Inferior parietal cortex (tissue), 1 donor: Measurements from ENCODE around the gene HBB.

ENCODE experiments used
- DNase-seq: peaks from one replicate; pipeline ENCODE4 v3.0.0-alpha.2; 2016; ENCODE audit errors: extremely low spot score

HBB gene

DNA sequence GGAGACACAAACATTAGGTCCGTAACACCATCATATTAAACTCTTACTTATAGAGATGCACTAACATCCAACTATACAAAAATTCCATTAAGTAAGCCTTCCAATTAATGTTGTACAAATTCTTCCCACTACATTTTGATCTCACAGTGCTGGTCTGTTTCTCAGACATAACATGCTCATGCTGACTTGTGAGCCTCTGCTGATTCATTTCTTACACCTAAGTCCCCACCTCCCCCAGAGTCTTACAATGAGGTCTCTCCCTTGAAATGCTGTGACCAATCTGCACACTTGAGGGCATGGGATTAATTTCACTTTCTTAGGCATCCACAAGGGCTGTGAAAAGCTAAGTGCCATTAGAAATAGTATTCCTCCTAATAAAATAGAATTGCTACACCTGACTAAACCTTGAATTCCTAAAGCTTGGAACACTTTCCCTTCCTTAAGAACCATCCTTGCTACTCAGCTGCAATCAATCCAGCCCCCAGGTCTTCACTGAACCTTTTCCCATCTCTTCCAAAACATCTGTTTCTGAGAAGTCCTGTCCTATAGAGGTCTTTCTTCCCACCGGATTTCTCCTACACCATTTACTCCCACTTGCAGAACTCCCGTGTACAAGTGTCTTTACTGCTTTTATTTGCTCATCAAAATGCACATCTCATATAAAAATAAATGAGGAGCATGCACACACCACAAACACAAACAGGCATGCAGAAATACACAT is 20.8 kb upstream of the HBB start:
- DNase-seq = no peak

DNA sequence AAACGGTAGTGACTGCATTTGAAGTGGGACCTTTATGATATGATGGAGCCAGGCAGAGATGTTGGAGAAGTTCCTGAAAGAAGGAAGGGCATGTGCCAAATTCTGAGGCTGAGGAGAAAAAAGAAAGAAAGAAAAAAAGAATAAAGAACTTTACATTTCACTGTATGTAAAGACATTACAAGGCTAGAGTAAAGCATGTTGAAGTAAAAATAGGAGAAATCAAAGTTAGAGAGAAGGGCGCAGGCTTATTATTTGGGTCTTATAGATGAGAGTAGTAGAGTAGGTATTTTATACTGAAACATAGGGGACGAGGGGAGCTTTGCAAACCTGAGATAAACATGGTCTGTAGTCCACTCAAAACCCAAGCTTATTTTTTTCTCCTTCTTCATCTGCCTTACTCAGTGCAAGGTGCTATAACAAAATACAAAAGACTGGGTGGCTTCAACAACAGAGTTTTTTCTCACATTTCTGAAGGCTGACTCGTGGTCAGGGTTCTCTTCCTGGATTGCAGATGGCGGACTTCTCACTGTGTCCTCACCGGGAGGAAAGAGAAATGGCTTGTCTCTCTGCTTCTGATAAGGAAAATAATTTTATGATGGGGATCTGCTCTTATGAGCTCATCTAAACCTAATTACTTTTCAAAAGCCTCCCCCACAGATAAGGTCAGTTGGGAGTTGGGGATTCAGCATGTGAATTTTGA is 20.1 kb upstream of the HBB start:
- no peak for DNase-seq

- no peak for DNase-seq
These were observed 18.3 kb upstream of the HBB start for GRCh38 chr11:5245155-5245554.

GRCh38 chr11:5243816-5244180 is 16.9 kb upstream of the HBB start:
- no peak for DNase-seq

DNA sequence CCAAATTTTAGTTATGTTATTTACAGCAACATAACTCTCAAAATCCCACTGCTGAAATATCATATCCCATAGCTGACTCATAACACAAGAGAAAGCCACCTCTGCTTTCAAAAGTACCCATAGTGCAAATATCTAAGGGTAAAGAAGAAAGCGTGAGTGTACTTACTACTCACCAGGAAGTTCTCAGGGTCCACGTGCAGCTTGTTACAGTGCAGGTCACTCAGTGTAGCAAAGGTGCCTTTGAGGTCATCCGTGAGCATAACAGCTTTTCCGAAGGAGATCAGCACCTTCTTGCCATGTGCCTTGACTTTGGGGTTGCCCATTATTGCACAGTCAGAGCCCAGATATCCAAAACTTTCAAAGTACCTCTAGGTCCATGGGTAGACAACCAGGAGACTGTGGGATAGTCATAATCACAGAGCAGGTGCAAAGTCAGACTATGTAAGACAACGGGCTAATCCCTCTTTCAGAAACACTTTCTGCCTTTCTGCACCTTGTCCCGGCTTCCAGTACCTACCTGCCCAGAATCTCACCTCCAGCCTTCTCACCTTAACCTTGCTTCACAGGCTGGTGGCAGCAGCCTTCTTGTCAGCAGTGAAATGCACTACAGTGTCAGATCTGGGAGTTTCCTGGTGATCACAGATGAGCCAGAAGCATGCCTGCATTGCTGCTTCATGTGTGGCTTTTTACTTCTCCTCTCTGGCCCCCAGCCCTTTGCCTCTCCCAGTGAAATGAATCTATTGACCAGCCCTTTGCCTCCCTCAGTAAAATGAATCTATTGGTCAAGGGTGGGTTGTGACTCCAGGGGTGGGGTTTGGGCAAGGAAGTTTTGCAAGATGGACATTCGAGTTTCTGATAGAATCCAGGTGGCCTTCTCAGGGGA is 16.3 kb upstream of the HBB start:
- DNase-seq = no peak

DNA sequence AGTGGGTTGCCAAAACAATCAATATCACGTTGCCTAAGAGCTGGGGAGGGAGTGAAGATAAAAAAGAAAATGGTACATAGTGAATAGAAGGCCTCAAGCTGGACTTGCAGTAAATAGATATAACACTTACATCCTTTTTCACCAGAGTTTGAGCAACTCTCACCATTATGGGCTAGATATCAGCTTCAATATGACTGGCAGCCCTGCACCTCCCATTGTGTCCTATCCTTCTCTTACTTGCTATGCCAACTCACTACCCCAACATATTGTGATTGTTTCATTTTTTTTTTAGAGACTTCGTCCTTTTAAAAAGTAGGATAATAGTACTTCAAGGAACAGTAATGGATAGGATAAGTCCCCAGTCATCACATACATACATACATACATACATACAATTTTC is 15.3 kb upstream of the HBB start:
- DNase-seq = no peak

- DNase-seq = no peak
These were observed 14.6 kb upstream of the HBB start for GRCh38 chr11:5241458-5241857.

- no peak for DNase-seq
These were observed 13.6 kb upstream of the HBB start for GRCh38 chr11:5240458-5240857.

DNA sequence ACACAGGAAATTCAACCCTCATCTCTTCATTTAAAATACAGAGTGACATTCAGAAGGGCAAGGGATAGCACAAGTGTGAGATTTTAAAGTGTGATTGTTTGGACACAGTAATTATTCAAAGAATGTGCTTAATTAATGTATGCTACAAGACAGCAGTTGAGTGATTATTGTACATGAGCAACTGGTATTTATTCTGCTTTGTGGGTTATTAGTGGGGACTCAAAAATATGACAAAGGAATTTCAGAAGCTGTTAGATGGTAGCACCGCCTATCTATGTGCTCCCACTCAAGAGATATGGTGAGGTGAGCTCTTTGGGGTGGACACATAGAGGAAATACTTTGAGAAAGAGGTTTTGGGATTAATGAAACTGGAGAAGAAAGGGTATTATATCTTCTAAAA is 13.2 kb upstream of the HBB start:
- DNase-seq = no peak

DNA sequence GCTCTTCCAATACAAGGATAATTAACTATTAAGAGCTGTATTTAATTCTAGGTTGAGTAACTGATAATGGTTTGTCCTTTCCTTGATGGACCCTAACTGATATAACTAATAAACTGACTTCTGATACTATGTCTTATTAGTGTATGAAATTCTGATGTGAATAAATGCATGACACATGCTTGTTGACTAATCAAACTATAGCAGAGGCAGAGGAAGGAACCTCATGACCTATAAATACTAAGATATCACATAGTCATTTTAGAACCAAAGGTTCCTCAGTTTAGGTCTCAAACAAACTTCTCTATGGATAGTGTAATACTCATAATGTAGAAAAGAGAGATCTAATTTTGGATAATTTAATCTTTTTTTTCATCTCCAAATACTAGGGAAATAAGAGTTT is 12.2 kb upstream of the HBB start:
- no peak for DNase-seq

DNA sequence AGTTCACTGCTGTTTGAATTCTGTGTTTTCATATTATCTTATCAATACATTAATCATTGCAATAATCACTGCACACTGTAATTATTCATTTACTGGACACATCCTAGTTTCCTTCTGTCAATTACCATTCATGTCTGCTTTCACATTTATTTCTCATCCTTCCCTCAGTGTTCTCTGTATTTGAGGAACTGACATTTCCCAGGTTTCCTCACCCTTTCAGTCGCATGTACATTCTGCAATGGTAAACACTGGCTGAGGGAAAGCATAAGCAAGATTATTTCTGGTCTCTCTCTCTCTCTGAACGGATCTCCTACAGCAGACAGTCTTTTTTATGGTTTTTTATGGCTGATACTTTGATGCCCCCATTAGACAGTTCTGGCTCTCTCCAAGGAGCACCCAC is 11.6 kb upstream of the HBB start:
- no peak for DNase-seq

DNA sequence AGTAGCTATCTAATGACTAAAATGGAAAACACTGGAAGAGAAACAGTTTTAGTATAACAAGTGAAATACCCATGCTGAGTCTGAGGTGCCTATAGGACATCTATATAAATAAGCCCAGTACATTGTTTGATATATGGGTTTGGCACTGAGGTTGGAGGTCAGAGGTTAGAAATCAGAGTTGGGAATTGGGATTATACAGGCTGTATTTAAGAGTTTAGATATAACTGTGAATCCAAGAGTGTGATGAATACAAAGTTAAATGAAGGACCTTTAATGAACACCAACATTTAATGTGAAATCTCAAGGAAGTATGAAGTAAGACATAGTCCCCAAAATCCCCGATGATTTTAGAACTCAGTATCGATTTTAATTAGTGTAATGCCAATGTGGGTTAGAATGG is 10.5 kb upstream of the HBB start:
- DNase-seq = no peak

DNA sequence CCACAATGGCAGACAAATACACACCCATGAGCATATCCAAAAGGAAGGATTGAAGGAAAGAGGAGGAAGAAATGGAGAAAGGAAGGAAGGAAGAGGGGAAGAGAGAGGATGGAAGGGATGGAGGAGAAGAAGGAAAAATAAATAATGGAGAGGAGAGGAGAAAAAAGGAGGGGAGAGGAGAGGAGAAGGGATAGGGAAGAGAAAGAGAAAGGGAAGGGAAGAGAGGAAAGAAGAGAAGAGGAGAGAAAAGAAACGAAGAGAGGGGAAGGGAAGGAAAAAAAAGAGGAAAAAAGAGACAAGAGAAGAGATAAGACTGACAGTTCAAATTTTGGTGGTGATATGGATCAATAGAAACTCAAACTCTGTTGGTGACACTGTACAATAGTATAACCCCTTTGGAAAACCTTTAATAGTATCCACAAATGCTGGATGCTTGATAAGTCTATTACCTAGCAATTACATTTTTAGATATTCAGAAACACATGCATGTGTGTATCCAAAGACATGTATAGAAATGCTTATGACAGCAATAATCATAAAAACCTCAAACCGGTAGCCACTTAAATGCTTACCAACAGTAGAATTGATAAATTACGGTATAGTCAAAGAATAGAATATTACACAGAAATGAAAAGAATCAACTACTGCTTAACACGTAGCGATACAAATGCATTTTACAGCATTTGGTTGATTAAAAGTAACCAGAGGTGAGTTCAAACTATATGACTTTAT is 8.7 kb upstream of the HBB start:
- DNase-seq = no peak

DNA sequence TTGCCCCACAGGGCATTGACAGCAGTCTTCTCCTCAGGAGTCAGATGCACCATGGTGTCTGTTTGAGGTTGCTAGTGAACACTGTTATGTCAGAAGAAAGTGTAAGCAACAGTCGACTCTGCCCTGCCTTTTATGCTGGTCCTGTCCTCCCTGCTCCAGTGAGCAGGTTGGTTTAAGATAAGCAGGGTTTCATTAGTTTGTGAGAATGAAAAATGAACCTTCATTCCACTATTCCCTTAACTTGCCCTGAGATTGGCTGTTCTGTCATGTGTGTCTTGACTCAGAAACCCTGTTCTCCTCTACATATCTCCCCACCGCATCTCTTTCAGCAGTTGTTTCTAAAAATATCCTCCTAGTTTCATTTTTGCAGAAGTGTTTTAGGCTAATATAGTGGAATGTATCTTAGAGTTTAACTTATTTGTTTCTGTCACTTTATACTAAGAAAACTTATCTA is 7.5 kb upstream of the HBB start, which contains the start of gene HBD:
Gene HBD, minus strand, starts transcription at position 103 of the 454 bp plus-strand sequence. Its CDS starts 50 bp downstream, at position 53.
- no peak for DNase-seq

GRCh38 chr11:5233307-5233706 is 6.4 kb upstream of the HBB start:
- DNase-seq = no peak

DNA sequence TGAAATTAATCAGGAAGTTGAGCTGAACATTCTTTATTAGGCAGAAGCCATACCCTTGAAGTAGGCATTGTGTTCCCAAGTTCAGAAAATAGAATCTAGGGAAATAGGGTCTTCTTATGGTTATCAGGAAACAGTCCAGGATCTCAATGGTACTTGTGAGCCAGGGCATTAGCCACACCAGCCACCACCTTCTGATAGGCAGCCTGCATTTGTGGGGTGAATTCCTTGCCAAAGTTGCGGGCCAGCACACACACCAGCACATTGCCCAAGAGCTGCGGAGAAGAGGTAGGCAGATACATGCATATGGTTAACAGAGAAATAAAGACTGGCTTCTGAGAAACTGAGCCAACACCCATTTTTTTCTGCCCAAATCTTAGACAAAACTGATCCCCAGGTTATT is 6.0 kb upstream of the HBB start:
- no peak for DNase-seq

- DNase-seq = no peak
These were observed 5.3 kb upstream of the HBB start for GRCh38 chr11:5232176-5232575.

DNA sequence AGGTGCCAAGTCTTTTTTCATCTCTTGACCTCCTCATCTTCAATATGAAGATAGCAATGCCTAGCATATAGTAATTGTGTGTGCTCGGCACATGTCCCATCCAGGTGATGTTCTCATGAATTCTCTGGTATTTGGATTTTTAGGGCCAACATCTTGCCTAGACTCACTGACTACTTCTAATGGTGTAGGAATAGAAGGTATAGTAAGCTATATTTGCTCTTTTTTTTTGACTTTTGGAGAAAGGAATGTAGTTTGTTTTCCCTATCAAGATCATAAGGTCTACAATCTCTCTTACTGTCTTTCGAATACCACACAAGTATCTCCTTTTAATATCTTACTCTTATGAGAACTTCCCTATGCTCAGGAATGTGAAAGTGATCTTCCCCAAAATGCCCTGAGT is 4.2 kb upstream of the HBB start:
- no peak for DNase-seq

DNA sequence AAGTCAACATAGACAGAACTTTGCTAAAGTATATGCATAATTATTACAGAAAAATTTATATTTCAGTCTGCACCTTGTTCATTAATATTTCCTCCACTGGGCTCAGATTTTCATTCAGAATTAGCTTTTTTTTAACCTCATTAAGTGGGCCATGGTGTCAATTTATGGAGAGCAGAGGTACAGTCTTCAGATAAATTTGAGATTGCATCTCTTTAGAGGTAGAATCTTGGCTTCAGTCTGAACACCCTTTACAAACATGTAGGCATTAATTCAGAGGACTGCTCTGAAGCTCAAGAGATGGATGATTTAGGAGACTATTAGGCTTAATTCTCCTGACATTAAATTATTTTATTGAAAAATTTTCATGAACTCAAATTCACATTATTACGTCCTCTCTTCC is 3.4 kb upstream of the HBB start:
- no peak for DNase-seq

GRCh38 chr11:5229796-5230195 is 2.9 kb upstream of the HBB start:
- DNase-seq = no peak

GRCh38 chr11:5229356-5229755 is 2.5 kb upstream of the HBB start:
- no peak for DNase-seq

- no peak for DNase-seq
These were observed 1.3 kb upstream of the HBB start for GRCh38 chr11:5228124-5228523.
